PFSK-1 (cell line): Measurements from ENCODE around the gene LRGUK. TPM values are rescaled to one million over a fixed set of nuclear protein-coding genes. Genes with fewer than 3 reads are reported as not detected.

Experiments used
- FOXP2 ChIP-seq: optimal IDR thresholded peaks from 2 replicates; pipeline ENCODE3; 2011; ENCODE audit warnings: borderline replicate concordance, control low read depth, inconsistent platforms; ENCODE audit not compliant: insufficient read depth; ENCODE audit errors: extremely low read length, extremely low read depth
- POLR2AphosphoS5 ChIP-seq: IDR thresholded peaks from 2 replicates; pipeline ENCODE4 v1.6.1; 2012; ENCODE audit warnings: low read depth, mild to moderate bottlenecking, control low read depth, low read length, moderate library complexity
- SIN3A ChIP-seq: IDR thresholded peaks from 2 replicates; pipeline ENCODE4 v1.6.1; 2012; ENCODE audit warnings: mild to moderate bottlenecking, low read length, moderate library complexity, borderline replicate concordance; ENCODE audit not compliant: insufficient read depth
- TAF1 ChIP-seq: IDR thresholded peaks from 2 replicates; pipeline ENCODE4 v1.6.1; 2012; ENCODE audit warnings: low read length, control low read depth, borderline replicate concordance; ENCODE audit not compliant: insufficient read depth
- polyA plus RNA-seq: library from polyadenylated mRNA; unstranded; fragments of >200 nt; gene quantifications from one replicate; pipeline ENCODE4 v1.2.1, GENCODE V29; 2012; ENCODE audit warnings: low read depth, missing spikeins; ENCODE audit not compliant: insufficient read length
- TF ChIP-seq, protein P1 (sequence below), 2 experiments: IDR thresholded peaks; 2 replicates each; pipeline versions ENCODE4 v1.6.1 to v1.8.0; 2011 to 2012; ENCODE audit warnings: low read depth in 2 of 2, low read length in 2 of 2, control low read depth in 1 of 2, inconsistent platforms in 1 of 2, mild to moderate bottlenecking in 1 of 2, moderate library complexity in 1 of 2; ENCODE audit not compliant: insufficient read depth in 1 of 2

The LRGUK gene, protein sequence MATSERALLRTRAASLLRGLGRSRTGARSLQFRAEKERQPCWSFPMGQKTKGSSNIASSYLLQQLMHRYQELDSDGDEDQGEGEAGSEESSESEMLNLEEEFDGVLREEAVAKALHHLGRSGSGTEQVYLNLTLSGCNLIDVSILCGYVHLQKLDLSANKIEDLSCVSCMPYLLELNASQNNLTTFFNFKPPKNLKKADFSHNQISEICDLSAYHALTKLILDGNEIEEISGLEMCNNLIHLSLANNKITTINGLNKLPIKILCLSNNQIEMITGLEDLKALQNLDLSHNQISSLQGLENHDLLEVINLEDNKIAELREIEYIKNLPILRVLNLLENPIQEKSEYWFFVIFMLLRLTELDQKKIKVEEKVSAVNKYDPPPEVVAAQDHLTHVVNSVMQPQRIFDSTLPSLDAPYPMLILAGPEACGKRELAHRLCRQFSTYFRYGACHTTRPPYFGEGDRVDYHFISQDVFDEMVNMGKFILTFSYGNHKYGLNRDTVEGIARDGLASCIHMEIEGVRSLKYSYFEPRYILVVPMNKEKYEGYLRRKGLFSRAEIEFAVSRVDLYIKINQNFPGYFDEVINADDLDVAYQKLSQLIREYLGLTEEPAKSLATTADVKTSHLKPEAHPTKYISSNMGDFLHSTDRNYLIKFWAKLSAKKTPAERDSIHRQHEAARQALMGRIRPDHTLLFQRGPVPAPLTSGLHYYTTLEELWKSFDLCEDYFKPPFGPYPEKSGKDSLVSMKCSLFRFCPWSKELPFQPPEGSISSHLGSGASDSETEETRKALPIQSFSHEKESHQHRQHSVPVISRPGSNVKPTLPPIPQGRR
- polyA plus RNA-seq = not detected

DNA sequence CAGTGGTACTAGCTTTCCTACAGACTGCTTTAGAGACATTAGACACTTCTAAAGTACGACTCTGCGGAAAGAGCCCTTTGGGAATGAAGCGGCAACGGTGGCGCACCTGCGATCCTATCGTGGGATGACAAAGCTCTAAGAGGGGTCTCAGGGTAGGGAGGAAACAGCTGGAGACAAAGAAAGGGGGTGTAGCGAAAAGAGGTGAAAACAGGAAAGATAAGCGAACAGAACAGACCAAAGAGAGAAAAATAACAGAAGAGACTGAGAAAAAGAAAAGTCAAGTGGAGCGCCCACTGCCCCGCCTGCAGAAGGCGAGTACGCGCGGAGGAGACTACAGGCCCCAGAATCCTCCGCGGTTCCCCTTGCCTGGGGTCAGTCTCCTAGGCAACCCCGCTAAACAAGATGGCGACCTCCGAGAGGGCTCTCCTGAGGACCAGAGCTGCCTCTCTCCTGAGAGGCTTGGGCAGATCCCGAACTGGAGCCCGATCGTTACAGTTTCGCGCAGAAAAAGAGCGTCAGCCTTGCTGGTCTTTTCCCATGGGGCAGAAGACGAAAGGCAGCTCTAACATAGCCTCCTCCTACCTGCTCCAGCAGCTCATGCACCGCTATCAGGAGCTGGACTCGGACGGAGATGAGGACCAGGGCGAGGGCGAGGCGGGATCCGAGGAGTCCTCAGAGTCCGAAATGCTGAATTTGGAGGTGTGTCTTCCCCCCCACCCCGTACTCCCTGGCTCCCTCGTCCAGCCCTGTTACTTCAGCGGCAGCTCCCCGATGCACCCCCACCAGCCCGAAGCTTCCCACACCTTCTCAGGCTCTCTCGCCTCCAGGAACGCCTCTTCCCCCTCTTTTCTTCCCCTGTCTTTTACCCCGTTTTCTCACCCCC is at the start of gene LRGUK:
LRGUK (plus strand) TSS at position 375 of the 883 bp plus-strand sequence; CDS start at position 403, 28 bp downstream.
- peak; percentile 64; the same call in 1 of the 2 replicates for TF ChIP-seq SIN3A
- no peak for TF ChIP-seq FOXP2

DNA sequence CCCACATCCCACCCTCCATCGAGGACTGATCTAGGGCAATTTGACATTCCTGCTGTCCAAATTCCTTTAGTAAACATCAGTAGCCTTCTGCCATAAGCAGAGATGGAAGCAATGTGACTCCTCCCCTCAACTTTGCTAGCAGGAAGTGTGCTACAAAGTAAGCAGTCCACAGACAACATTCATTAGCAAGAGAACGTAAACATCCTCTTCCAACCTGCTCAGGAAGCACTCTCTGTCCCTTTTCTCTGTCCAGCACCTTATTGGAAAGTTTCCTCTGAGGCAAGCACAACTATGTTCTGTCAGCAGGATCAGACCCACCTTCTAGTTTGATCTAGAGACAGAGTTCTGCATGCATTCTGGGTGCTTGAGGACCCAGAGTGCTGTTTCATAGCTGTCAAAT is 48.1 kb upstream of the LRGUK start:
- no peak for TF ChIP-seq SIN3A
- TF ChIP-seq, protein P1, sequence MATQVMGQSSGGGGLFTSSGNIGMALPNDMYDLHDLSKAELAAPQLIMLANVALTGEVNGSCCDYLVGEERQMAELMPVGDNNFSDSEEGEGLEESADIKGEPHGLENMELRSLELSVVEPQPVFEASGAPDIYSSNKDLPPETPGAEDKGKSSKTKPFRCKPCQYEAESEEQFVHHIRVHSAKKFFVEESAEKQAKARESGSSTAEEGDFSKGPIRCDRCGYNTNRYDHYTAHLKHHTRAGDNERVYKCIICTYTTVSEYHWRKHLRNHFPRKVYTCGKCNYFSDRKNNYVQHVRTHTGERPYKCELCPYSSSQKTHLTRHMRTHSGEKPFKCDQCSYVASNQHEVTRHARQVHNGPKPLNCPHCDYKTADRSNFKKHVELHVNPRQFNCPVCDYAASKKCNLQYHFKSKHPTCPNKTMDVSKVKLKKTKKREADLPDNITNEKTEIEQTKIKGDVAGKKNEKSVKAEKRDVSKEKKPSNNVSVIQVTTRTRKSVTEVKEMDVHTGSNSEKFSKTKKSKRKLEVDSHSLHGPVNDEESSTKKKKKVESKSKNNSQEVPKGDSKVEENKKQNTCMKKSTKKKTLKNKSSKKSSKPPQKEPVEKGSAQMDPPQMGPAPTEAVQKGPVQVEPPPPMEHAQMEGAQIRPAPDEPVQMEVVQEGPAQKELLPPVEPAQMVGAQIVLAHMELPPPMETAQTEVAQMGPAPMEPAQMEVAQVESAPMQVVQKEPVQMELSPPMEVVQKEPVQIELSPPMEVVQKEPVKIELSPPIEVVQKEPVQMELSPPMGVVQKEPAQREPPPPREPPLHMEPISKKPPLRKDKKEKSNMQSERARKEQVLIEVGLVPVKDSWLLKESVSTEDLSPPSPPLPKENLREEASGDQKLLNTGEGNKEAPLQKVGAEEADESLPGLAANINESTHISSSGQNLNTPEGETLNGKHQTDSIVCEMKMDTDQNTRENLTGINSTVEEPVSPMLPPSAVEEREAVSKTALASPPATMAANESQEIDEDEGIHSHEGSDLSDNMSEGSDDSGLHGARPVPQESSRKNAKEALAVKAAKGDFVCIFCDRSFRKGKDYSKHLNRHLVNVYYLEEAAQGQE (IDR thresholded peaks at IDR 0.05; ENCODE audit: insufficient read depth in 1 of 2, low read depth in 2 of 2, low read length in 2 of 2) = peak; percentile 58 to 84; a peak in 3 of 4 replicates
- peak; percentile 41 for TF ChIP-seq FOXP2

DNA sequence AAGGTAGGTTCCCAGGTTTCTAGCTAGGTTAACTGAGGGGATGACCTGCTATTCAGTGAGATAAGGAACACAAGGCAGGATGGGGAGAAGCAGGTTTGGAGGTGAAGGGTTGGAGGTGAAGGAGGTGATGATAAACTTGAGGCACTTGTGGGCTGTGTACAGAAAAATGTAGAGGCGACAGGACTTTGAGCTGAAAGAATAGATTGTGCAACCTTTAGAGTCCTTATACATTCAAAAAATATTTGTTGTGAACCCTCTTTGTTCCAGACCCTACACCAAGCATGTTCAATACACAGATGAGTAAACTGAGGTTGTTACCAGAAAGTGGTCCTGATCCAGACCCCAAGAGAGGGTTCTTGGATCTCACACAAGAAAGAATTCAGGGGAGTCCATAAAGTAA is 45.4 kb upstream of the LRGUK start:
- TF ChIP-seq FOXP2 = no peak
- no peak for TF ChIP-seq SIN3A
- no peak for TF ChIP-seq TAF1
- TF ChIP-seq POLR2AphosphoS5 = no peak
- TF ChIP-seq, protein P1 (IDR thresholded peaks at IDR 0.05; ENCODE audit: insufficient read depth in 1 of 2, low read depth in 2 of 2, low read length in 2 of 2) = no peak

DNA sequence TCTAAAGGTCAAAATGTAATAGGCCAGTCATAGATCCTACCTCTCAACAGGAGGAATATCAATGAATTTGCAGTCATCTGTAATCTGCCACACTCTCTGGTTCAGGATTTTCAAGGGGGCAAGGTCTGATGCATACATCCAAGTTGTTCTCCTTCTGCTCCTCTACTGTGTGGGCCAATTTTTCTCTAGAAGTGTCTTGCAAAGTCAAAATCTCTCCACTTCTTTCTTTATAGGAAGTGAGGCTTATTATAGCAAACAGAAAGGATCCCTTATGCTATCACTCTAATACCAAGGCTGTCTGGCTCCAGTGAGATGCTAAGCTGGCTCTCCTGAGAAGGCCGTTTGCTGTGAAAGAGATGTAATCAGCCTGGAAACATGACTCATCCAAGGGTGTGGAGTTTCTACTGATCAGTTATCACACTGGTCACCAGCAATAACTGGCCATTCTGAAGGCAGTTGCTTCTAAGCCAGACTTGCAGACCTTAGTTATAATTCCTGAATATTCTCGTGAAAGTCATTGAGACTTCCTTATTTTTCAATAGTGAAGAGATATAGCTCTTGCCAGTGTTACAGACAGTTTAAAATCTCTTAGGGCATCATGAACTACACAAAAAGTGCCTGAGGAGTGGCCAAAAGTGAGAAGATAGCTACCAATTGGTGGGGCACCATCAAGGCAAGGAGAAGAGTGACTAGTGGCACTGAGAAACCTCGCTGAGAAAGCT is 43.2 kb upstream of the LRGUK start:
- TF ChIP-seq POLR2AphosphoS5 (no peak), SIN3A (no peak), TAF1 (no peak), FOXP2 (no peak)
- TF ChIP-seq, protein P1 (IDR thresholded peaks at IDR 0.05; ENCODE audit: insufficient read depth in 1 of 2, low read depth in 2 of 2, low read length in 2 of 2) = no peak

DNA sequence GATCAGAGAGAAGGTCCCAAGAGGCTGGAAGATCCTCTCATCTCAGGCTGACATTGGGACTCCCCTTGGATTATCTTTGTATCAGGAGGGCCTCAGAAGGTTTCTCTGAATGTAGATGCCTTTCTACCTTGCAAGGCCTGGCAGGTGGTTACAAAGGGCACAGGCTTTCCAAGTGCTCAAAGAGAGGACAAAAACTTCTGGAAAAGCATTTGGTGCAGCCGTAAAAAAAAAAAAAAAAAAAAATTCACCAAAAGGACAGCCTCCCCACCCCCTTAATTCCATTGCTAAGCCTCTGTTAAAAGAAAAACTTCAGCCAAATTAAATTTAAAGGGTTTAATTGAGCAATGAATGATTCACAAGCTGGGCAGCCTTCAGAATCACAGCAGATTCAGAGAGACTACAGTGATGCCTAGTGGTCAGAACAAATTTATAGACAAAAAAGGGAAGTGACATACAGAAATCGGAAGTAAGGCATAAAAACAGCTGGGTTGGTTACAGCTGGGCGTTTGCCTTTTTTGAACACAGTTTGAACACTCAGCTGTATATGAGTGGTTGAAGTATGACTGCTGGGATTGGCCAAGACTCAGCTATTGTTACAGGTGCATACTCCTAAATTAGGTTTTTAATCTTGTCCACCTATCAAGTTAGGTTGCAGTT is 42.5 kb upstream of the LRGUK start:
- no peak for TF ChIP-seq FOXP2
- TF ChIP-seq, protein P1 (IDR thresholded peaks at IDR 0.05; ENCODE audit: insufficient read depth in 1 of 2, low read depth in 2 of 2, low read length in 2 of 2) = no peak
- no peak for TF ChIP-seq TAF1
- no peak for TF ChIP-seq POLR2AphosphoS5
- TF ChIP-seq SIN3A = no peak
